Nucleus accumbens (tissue), 56 donors: Measurements from ENCODE around the gene ZNF766.
A peak's percentile ranks its signal among the peaks of the same experiment; 100 is the strongest.
"Not testable (repeated sequence)": the region's sequence is repeated elsewhere in the genome, so short reads cannot be mapped to it uniquely, and the experiment has no call there.

ENCODE experiments used
- DNase-seq, 56 donors: peaks; one replicate each; lab custom pipeline; 2025; lab: John Stamatoyannopoulos, UW

The ZNF766 gene

DNA sequence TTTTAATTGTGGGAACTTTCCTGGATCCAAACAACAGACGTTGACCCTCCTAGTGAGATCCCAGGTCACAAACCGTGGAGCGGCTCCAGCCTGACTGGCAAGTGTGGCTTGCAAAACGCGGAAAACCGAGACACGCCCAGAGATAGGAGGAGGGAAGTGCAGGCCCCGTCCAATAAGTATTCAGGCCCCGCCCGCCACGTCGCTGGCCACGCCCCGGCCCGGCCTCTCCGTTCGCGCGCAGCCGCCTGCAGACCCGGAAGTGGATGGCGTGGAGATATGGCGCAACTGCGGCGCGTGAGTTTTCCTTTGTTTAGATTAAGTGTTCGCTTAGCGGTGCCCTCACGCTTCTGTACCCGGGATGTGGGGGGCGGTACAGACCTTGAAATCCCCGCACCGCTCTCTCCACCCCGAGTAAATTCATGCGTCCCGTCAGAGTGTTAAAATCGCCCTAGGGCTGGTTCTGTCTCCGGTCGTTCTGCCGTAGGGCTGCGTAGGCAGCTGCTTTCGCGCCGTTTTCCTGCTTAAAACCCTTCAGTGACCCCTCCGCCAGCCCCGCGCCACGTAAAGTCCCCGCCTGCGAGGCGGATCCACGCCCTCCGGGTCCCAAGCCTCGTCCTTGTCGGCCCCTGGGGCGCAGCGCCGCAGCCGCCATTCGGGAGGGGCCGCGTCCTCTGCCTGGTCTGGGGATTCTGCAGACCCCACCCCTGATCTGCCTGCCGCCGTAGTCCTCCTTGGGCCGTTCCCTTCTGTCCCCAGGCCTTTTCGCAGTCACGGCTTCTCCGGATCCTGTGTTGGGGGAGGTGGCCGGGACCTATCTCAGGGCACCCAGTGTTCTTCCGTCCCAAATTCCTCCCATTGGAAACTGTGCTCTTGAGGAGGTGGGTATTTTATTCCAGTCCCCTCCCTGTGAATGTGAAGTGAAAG lies at the start of gene ZNF766:
TSS of gene ZNF766 (plus strand) at position 250 of the 924 bp plus-strand sequence. CDS start at position 277, 27 bp downstream.
- peak; percentile 48 to 97 (median 94) for DNase-seq

DNA sequence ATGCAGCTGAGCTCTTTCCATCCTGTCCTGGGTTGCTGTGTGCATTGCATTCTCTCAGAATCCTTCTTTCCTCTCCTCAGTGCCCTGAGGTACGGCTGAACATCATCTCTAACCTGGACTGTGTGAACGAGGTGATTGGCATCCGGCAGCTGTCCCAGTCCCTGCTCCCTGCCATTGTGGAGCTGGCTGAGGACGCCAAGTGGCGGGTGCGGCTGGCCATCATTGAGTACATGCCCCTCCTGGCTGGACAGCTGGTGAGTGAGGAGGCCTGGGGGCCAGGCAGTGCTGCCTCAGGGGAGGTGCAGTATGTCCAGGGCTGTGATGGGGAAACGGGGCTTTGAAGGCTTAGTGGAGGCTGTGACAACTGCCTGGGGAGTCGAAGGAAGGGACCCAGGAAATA lies 49.8 kb upstream of the ZNF766 start:
- no peak for DNase-seq

DNA sequence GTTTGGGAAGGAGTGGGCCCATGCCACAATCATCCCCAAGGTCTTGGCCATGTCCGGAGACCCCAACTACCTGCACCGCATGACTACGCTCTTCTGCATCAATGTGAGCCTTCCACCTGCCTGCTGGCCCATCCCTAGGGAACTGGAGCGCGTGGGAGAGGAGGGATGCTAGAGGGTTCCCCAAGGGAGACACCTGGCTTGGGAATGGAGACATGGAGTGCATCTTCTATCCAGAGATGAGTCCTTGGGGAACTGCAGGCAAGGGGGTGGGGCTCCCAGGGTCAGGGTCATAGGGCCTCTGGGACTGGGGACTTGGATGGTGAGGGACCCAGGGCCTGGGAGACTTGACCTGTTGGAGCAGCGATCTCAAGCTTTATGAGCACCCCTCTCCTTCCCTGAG lies 48.4 kb upstream of the ZNF766 start:
- DNase-seq, result no peak

DNA sequence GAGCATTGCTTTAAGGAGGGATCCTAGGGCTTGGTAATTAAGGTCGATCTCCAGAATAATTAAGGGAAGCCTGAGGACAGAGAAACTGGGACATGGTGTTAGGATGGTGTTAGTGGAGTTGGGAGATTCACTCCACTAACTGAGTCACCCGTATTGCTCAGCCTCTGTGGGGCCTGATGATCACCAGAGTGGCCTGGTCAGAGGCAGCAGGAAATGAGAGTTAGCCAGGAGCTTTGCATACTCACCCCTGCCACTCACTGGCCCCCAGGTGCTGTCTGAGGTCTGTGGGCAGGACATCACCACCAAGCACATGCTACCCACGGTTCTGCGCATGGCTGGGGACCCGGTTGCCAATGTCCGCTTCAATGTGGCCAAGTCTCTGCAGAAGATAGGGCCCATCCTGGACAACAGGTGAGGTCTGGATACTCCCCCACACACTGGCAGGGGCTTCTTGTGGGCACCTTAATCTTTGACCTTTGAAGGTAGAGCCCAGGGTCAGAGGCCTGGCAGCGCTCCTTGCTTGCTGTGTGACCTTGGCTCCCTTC lies 47.5 kb upstream of the ZNF766 start:
- DNase-seq, result no peak

DNA sequence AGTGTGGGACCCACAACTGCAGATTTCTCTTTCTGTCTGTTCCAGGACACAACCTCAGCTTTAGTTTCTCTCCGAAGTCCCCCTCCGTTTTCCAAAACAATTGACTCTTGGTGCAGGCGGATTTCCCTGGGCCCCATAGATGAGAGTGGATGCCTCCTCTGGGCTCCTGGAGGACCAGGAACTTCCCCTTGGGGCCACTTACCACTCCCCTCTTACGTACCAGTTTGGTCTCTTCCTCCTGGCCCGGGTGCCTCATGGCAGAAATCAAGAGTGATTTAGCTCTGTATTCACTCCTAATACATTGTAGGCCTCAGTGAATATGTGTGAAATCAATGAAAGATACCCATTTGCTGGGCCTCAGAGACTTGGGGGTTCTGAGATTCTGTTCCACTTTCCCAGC lies 45.2 kb upstream of the ZNF766 start:
- no peak for DNase-seq

DNA sequence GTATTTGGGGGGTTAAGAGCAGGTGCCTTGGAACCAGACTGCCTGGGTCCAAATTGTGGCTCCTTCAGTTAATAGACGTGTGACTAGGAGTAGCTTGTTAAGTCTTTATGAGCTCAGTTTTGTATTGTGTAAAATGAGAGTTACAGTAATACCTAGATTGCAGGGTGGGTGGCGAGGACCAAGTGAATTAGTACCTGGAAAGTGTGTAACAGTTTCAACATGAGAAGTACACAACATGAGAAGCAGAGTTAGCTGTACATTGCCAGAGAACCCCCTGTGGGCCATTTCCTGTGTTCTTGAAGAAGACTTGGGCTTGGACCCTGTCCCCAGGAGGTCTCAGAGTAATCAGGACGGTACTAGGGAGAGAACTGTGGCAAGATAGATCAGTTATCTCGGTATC lies 42.7 kb upstream of the ZNF766 start:
- DNase-seq, result no peak

DNA sequence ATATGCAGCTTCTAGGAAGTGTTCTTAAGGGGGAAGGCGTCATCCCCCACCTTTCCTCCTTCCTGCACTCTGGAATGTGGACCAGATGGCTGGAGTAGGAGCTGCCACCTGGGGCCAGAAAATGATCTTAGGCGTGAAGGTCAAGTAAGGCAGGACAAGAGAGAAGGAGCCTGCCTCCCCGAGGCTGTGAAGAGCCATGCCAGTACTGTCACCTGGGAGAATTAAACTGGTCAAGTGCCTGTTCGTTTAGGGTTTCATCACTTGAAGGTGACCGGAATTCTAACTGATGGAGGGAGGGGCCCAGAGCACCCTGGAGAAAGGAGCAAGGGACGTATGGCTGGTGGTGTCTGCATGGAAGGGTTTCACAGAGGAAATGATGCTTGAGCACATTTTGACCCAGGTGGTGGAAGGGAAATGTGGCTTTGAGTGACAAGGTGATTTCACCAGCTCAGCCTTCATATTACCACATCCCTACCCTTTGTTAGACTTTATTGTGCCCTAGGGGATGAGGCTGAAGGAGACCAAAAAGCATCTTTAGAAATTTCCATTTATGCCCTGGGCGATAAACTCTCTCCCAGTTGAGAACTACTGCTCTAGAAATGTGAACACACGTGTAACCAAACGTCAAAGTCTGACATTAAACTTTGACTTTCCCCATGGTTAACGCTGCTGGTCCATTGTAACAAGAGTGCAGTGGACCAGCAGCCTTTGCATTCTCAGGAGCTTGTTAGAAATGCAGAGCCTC lies 42.0 kb upstream of the ZNF766 start:
- DNase-seq, result no peak

DNA sequence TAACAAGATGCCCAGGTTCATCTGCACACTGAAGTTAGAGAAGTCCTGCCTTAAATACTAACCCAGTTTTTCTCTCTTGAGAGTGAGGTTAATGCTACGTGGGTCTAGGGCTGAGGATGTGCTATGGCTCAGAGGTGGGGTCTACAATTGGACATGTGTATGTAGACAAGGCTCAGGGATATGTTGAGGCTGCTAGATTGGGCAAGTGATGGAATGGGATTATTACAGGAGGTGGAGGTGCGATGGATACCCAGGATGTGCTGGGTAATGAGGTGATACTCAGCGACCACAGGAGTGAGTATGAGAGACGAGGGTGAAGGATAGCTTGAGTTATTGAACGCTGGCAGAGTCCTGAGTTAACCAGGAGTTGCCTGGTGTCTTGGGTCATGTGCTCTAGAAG lies 41.4 kb upstream of the ZNF766 start:
- no peak for DNase-seq

DNA sequence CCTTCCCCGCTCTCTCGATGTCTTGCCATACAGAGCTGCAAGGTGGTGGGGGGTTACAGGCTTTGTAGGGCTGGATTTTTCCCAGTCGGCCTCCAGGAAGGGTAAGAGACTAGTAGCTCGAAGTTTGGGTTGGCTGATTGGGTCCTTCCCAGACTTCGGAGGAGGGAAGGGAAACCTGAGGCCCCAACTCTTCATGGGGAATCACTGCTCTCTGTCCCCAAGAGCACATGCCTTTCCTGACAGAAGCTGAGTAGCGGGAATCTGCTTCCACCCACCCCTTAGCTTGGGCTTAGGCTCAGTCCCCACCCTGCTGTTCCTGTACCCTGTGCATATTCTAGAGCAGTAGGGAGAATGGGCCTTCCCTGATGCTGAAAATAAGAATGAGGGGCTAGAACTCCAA lies 39.9 kb upstream of the ZNF766 start:
- no peak for DNase-seq

DNA sequence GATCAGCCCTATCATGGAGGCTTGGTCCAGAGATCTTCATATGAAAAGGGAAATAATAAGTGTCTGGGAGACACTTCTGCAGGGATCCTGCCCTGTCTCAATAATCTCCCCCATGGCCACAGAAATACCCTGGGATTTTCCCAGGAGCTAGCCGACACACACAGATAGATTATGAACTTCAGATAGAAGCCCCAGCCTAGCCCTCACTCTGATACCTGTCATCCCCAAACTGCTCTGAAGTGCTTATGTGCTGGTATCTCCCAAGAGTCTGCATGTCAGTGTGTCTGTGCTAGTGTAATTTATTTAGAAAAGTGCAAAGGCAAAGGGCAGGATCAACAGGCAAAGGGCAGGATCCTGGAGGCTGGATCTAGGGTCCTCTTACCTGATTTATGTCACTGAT lies 38.7 kb upstream of the ZNF766 start:
- DNase-seq, result no peak

DNA sequence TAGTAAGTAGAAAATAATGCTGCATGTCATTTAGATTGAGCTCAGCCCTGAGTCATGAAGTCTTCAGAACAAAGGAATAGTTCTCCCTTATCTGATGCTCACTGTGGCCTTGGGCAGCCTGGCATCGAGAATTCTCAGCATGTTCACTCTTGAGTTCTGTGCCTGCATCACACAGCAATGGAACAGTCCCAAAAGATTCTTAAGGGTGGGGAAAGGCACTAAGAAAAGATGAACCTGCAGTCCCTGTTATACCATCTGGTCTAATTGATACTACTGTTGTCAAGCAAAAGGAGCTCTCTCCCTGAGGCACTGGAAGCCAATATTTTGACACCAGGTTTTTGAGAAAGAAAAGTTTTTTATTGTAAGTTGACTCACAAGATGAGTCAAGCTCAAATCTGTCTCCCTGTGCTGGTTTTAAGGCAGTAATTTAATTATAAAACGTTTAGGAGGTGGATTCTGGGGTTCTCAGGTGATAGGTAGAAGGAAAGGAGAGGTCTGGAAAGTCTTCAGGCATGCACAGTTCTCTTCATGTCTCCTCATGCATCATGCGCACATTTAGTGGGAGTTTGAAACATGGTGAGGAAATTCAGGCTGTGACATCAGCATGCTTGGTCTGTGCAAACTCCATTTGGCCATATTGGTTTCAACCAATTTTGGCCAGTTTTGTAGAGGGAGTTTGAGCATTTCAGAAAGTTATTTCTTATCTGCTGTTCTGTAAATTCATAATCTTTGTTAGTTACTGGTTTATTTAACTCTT lies 38.1 kb upstream of the ZNF766 start:
- peak in 3 of 56 donors; percentile 3 to 9 (median 5) for DNase-seq

DNA sequence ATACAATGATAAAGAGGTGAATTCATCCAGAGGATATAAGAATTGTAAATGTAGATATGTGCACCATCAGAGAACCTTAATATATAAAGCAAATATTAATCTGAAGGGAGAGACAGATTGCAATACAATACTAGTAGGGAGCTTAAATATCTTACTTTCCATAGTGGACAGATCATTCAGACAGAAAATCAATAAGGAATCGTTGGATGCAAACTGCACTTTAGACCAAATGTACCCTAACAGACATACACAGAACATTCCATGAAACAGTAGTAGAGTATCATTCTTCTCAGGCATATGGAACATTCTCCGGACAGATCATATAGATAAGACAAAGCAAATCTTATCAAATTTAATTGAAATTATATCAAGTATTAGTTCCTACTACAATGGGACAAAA lies 35.0 kb upstream of the ZNF766 start:
- no peak for DNase-seq

DNA sequence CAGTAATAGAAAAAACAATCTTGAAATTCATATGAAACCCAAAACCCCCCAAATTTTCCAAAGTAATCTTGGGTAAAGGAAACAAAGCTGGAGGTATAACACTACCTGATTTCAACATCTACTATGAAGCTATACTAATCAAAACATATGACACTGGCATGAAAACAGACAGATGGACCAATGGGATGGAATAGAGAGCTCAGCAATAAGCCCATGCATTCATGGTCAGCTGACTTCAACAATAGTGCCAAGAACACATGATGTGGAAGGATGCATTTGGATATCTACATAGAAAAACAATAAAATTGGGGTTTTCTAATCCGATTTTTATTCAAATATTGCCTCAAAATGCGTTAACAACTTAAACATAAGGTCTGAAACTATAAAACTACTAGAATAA lies 32.2 kb upstream of the ZNF766 start:
- no peak for DNase-seq

DNA sequence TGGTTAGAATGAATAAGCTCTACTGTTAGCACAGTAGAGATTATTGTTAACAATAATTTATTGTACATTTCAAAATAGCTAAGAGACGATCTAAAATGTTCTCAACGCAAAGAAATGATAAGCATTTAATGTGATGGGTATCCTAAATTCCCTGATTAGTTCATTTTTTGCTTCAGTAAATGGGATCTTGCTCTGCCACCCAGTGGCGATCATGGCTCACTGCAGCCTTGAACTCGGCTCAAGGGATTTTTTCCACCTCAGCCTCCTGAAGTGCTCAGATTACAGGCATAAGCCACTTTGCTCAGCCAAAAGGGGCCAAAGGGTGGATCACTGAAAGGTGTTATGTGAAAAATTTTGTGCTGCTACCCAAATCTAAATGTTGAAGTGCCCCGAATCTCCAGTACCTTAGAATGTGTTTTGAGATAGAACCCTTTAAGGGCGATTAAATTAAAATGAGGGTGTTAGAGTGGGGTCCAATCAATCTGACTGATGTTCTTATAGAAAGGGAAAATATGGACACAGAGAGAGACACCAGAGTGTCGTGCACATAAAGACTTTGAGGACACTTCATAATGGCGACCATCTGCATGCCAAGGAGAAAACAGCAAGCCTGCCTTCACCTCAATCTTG lies 31.5 kb upstream of the ZNF766 start:
- peak in 38 of 56 donors; percentile 0 to 73 (median 16) for DNase-seq

DNA sequence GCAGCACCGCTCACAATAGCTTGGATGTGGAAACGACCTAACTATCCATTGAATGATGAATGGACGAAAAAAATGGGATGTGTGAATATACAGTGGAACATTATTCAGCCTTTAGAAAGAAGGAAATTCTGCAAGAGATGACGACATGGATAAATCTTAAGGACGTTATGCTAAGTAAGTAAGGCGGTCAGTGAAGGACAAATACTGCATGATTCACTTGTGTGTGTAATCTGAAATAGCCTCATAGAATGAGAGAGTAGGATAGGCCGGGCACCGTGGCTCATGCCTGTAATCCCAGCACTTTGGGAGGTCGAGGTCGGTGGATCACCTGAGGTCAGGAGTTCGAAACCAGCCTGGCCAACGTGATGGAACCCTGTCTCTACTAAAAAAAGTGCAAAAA lies 25.4 kb upstream of the ZNF766 start:
- DNase-seq, result no peak

DNA sequence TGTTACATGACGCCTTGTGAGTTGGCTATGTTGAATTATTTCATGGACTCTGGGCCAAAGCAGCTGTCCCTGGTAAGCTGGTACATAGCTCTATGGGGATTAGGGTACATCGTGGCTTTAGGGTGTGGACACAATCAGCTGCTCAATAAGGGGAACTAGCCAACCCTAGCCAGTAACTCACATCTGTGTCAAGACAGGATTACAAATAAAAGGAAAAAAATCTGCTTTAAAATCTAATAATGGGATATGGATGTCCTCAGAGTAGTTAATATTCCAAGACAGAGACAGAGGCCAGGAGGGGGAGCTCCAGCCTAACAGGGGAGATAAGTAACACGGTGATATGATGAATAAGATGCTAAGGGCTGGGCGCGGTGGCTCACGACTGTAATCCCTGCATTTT lies 21.1 kb upstream of the ZNF766 start:
- DNase-seq, result peak in 16 of 56 donors; percentile 2 to 53 (median 8)

DNA sequence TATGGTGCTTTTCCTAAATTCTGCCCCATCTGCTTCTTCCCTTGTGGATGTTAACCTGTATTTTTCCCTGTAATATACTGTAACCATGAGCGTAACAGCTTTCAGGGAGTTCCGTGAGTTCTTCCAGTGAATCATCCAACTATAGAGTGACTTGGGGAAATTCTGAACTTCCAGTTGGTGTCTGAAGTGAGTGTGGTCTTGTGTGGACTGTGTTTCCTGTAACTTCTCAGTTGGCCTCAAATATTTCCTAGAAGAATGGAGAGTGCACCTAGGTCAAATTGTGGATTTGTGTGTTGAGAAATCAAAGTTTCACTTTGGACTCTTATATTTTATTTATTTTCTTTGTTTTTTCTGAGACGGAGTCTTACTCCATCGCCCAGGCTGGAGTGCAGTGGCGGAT lies 11.0 kb upstream of the ZNF766 start:
- DNase-seq, result no peak

DNA sequence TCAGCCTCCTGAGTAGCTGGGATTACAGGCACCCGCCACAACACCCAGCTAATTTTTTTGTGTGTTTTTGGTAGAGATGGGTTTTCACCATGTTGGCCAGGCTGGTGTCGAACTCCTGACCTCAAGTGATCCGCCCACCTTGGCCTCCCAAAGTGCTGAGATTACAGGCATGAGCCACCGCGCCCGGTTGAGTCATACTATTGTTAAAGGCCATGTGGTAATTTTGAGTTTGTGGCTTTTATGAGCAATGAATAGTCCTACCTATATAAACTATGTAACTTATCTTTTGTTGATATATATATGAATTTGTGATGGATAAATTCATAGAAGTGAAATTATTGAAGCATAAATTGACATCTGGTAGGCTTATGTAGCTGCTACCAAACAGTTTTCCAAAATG lies 3.8 kb upstream of the ZNF766 start:
- DNase-seq, result not testable (repeated sequence)

DNA sequence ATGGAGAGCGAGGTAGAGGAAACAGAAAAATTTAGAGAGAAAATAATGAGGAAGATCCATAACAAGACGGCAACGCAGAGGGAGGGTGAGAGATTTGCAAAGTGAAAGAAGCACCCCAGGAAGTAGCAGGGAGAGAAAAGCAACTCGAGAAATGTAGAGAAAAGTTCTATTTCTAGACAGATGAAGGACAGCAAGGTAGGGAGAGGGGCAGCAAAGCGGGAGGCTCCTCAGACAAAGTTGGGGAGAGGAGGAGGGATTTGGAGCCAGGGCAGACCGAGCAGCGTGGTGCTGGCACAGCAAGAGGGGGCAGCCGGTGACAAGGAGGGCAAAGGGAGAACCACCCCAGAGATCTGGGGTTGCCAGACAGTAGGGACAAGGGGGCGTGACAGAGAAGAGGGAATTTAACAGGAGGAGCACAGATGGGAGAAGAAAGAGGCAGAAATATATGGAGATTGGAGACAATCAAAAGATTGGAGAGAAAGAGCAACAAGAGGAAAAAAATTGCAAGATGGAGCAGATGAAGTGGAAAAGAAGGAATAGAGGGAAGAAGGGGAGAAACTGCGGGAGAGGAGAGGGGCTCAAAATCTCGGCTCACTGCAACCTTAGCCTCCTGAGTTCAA lies 989 bp downstream of the ZNF766 start:
- peak in 1 of 56 donors; percentile 23 for DNase-seq

DNA sequence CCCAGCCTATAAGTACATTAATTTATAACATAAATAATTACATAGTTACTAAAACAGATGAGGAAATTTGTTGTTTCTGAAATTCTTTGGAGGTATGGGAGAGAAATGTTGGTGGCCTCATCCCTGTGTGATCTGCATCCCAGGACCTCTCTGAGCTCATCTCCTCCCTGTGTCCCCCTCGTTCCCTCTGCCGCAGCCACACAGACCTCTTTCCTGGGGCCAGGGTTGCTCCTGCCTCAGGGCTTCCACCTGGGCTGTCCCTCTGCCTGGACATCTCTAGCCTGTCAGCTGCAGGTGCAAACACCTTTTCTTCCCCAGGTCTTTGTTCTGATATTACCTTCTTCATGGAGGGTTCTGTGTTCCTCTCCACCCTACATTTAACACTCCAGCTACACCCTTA lies 3.9 kb downstream of the ZNF766 start:
- no peak for DNase-seq
